ENCODE results near the gene TUFT1. TPM values are rescaled to one million over a fixed set of nuclear protein-coding genes. Genes with fewer than 3 reads are reported as not detected.

The TUFT1 gene
- total RNA-seq, 1 experiment from 2014 or later, result 7.9 TPM

DNA sequence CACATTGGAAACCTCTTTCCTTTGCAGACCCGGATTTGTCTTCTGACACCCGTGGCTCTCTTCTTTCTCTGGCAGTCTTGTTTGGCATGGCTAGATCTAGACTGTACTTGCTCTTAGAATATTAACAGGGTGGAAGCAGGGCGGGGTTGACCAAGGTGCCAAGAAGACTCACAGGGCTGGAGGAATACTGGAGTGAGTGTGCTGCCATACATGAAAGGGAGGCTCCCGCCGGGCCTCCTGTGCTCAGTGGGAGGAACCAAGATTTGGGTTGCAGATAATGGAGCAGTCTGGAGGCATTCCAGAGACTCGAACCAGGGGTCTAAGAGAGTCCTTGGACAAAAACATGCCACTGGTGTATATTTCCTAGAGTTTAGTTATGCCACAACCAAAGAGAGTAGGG is 44.2 kb downstream of the TUFT1 start (continued):
- no peak for TF ChIP-seq NFYB (CRISPR knock-in tag; conservative IDR thresholded peaks at IDR 0.05; ENCODE audit: low read depth)
- no peak for TF ChIP-seq E2F1 (CRISPR knock-in tag; IDR thresholded peaks at IDR 0.05)
- TF ChIP-seq NFE2L1 (CRISPR knock-in tag; IDR thresholded peaks at IDR 0.05), result no peak
- no peak for TF ChIP-seq FOXJ3 (CRISPR knock-in tag; IDR thresholded peaks at IDR 0.05; ENCODE audit: borderline replicate concordance)
- TF ChIP-seq, protein P1, sequence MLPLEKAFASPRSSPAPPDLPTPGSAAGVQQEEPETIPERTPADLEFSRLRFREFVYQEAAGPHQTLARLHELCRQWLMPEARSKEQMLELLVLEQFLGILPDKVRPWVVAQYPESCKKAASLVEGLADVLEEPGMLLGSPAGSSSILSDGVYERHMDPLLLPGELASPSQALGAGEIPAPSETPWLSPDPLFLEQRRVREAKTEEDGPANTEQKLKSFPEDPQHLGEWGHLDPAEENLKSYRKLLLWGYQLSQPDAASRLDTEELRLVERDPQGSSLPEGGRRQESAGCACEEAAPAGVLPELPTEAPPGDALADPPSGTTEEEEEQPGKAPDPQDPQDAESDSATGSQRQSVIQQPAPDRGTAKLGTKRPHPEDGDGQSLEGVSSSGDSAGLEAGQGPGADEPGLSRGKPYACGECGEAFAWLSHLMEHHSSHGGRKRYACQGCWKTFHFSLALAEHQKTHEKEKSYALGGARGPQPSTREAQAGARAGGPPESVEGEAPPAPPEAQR (CRISPR knock-in tag; IDR thresholded peaks at IDR 0.05), result no peak
- TF ChIP-seq FOXK1 (CRISPR knock-in tag; IDR thresholded peaks at IDR 0.05), result no peak
- no peak for TF ChIP-seq NR1H2 (CRISPR knock-in tag; IDR thresholded peaks at IDR 0.05)

DNA sequence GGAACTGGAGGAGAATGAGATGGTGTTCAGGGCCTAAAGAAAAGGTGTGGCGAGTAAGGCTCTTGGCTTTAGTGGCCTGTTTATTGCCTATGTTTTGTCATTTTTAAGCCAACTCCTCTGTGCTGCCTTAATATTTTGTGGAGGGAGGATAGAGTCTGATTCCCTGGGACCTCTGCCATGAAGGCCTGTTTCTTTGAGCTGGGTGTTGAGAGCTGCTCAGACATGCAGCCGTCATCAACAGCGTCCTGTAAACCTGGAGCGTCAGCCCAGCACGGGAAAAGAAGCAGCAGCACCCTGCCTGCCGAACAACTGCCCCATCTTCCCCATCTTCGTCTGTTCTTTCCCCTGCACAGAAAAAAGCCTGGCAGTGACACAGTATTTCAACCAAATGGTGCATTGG is 44.7 kb downstream of the TUFT1 start:
- ChIA-PET POLR2A (interaction anchor here (1.3 kb wide), 1 partner anchor 45 kb away, joined by 3 read pairs; the partner anchor contains the start of gene TUFT1), CTCF (interaction anchor here (1.8 kb wide), 1 partner anchor 9 kb away, joined by 5 read pairs; no protein-coding TSS in a partner anchor)
- Mint-ChIP-seq H3K27me3 (ENCODE audit: low read depth) (no peaks in the 10 kb centered on the region), H3K9me3 (peaks cover under 1% of the 10 kb centered on the region; the same call in 1 of the 2 replicates), H3K4me1 (peaks cover 4% of the 10 kb centered on the region), H3K27ac (no peak overlapping the region), H3K36me3 (peaks cover 7% of the 10 kb centered on the region; the same call in 1 of the 2 replicates), H3K4me3 (no peak overlapping the region)
- ATAC-seq (no peak), DNase-seq (ENCODE audit: low spot score) (no peak)
- TF ChIP-seq ELF4 (CRISPR knock-in tag; IDR thresholded peaks at IDR 0.05; ENCODE audit: low read depth), result no peak

DNA sequence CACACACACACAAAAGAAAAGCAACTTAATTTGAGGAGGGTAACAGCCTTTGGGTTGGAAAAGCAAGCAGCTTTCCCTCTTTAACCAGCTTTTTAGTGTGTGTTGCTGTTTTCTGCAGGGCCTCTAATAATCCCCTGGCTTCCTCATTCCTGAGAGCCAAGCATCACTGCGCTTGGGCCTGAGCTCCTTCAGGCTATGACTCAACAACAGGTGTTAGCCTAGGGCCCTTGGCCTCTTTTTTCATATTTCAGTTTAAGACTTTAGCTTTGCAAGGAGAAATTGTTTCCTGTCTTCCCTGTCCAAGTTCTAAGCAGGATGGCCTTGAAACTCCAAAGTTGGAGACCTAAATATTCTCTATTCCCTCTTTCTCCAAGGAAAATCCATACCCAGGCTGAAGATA is 45.5 kb downstream of the TUFT1 start:
- no peak for TF ChIP-seq E2F1 (CRISPR knock-in tag; IDR thresholded peaks at IDR 0.05)
- TF ChIP-seq KAT7 (CRISPR knock-in tag; IDR thresholded peaks at IDR 0.05; ENCODE audit: borderline replicate concordance), result no peak
- no peak for TF ChIP-seq SMAD4 (CRISPR knock-in tag; IDR thresholded peaks at IDR 0.05)
- TF ChIP-seq ZNF263 (CRISPR knock-in tag; IDR thresholded peaks at IDR 0.05; ENCODE audit: low read depth), result no peak
- TF ChIP-seq, protein P1 (CRISPR knock-in tag; IDR thresholded peaks at IDR 0.05), result no peak
- TF ChIP-seq ETV6 (CRISPR knock-in tag; IDR thresholded peaks at IDR 0.05), result no peak
- no peak for TF ChIP-seq GTF2I (CRISPR knock-in tag; conservative IDR thresholded peaks at IDR 0.05)
- no peak for TF ChIP-seq ZNF396 (CRISPR knock-in tag; IDR thresholded peaks at IDR 0.05; ENCODE audit: borderline replicate concordance)
- H3K4me3 Mint-ChIP-seq, result no peak overlapping the region
- POLR2A ChIA-PET, result interaction anchor here (1.3 kb wide), 1 partner anchor 46 kb away, joined by 3 read pairs; the partner anchor contains the start of gene TUFT1

DNA sequence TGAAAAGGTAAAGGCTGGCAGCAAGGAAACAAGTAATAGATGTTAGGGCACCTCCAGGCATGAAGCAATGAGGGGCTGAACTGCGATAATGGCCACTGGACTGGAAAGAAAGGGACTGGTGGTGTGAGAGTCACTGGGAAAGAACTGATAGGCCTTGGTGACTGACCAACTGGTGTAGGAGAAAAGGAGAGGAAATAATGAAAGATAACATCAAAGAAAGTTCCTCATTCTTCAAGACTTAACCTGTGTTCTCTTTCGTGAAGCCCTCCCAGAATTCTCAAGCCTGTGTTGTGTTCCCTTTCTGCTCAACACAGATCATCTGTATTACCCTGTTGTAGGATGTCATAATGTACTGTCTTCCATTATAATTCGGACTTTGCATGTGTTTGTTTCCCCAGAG is 50.9 kb downstream of the TUFT1 start:
- ATAC-seq (no peak), DNase-seq (ENCODE audit: low spot score) (no peak)
- Mint-ChIP-seq H3K27ac (no peak overlapping the region), H3K4me3 (no peak overlapping the region), H3K9me3 (peaks cover 19% of the 10 kb centered on the region), H3K36me3 (peaks cover 9% of the 10 kb centered on the region; the same call in 1 of the 2 replicates), H3K27me3 (ENCODE audit: low read depth) (peaks cover 7% of the 10 kb centered on the region), H3K4me1 (peaks cover 14% of the 10 kb centered on the region)
- CTCF ChIA-PET, result no interaction called here
- no peak for TF ChIP-seq PREB (CRISPR knock-in tag; IDR thresholded peaks at IDR 0.05; ENCODE audit: borderline replicate concordance)
- POLR2A ChIA-PET, result no interaction called here

More for the DNA sequence above, 45.5 kb downstream of the TUFT1 start:
- ATAC-seq (no peak), DNase-seq (ENCODE audit: low spot score) (no peak)
- no peak overlapping the region for H3K27ac Mint-ChIP-seq
- H3K9me3 Mint-ChIP-seq, result peaks cover 6% of the 10 kb centered on the region
- H3K4me1 Mint-ChIP-seq, result peaks cover 4% of the 10 kb centered on the region
- CTCF ChIA-PET, result interaction anchor here (1.8 kb wide), 1 partner anchor 8 kb away, joined by 5 read pairs; no protein-coding TSS in a partner anchor
- H3K36me3 Mint-ChIP-seq, result peaks cover 5% of the 10 kb centered on the region; the same call in 1 of the 2 replicates
- no peaks in the 10 kb centered on the region for H3K27me3 Mint-ChIP-seq (ENCODE audit: low read depth)

Data from WTC11 (cell line).